ENCODE data around the gene COL1A2.
A peak's percentile ranks its signal among the peaks of the same experiment; 100 is the strongest.

Gene COL1A2

DNA sequence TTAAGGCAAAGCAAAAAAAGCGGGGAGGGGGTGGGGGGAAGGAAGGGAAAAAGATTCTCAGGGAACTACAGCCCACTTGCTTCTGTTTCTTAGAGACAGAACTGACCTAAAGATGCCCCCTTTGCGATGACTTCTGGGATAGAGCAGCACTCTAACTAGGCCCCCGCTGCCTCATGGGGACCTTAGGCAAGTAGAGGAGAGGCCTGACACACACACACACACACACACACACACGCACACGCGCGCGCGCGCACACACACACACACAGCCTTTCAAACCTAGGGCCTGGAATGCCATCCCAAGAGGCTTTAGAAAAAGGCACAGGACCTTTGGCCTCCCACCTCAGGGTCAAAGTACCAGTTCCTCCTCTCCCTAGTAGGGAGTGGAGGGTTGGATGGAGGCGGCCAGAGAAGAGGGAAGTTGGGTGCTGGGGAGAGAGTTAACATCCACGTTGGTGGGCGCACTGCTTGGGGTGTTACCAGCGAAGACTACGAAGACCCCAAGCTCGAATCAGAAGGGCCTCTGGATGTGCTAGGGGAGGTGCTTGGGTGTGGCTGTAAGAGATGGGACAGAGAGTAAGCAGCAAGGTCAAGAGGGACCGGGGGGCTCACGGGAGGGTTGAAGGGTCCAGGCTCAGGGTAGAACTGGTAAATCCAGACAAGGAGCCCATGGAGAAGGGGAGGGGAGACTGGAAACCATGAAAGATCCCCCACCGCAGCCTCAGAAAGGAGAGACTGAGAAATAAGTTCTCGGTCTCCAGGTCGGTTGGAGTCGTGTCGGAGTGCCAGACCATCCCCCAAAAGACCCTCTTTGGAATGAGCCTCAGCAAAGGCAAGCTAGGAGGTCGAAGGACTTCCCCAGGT is 1.2 kb upstream of the COL1A2 start:
- no peak overlapping the region for H3K9ac ChIP-seq (ENCODE audit: low read length)

GRCh38 chr7:94394109-94394436 is 622 bp upstream of the COL1A2 start:
- Histone ChIP-seq H3K36me3 (replicated peaks; ENCODE audit: insufficient read depth, low read length) (no peaks in the 10 kb centered on the region), H3K9me3 (replicated peaks; ENCODE audit: insufficient read depth, low read length) (no peaks in the 10 kb centered on the region), H4K20me1 (ENCODE audit: insufficient read depth, low read length) (no peaks in the 10 kb centered on the region), H3K9ac (ENCODE audit: low read length) (no peak overlapping the region), H3K79me2 (ENCODE audit: low read length) (no peaks in the 10 kb centered on the region), H3K4me3 (ENCODE audit: low read length) (no peak overlapping the region), H2AFZ (ENCODE audit: low read length) (no peak overlapping the region), H3K4me2 (ENCODE audit: low read depth, low read length) (no peak overlapping the region), H3K9me2 (replicated peaks; ENCODE audit: insufficient read depth, low read length) (no peaks in the 10 kb centered on the region), H3F3A (ENCODE audit: insufficient read depth, low read length) (no peaks in the 10 kb centered on the region), H3K27me3 (replicated peaks; ENCODE audit: insufficient read depth, low read length) (no peaks in the 10 kb centered on the region), H3K4me1 (ENCODE audit: low read length) (0 out of 2 replicates have a peak, but pooled peaks cover 4% of the 10 kb centered on the region), H3K27ac (ENCODE audit: low read length) (no peak overlapping the region)
- no peak for DNase-seq
- TF ChIP-seq CTCF (IDR thresholded peaks at IDR 0.05; ENCODE audit: low read length) (no peak), EZH2phosphoT487 (IDR thresholded peaks at IDR 0.05; ENCODE audit: low read length) (no peak), EZH2 (optimal IDR thresholded peaks at IDR 0.05; ENCODE audit: low read depth, low read length) (no peak)

More for the DNA sequence above, 1.2 kb upstream of the COL1A2 start:
- Histone ChIP-seq H3K36me3 (replicated peaks; ENCODE audit: insufficient read depth, low read length) (no peaks in the 10 kb centered on the region), H3K4me2 (ENCODE audit: low read depth, low read length) (no peak overlapping the region), H3K4me3 (ENCODE audit: low read length) (no peak overlapping the region), H2AFZ (ENCODE audit: low read length) (no peak overlapping the region), H3K4me1 (ENCODE audit: low read length) (0 out of 2 replicates have a peak, but pooled peaks cover 4% of the 10 kb centered on the region), H3K79me2 (ENCODE audit: low read length) (no peaks in the 10 kb centered on the region), H4K20me1 (ENCODE audit: insufficient read depth, low read length) (no peaks in the 10 kb centered on the region), H3K9me3 (replicated peaks; ENCODE audit: insufficient read depth, low read length) (no peaks in the 10 kb centered on the region), H3F3A (ENCODE audit: insufficient read depth, low read length) (no peaks in the 10 kb centered on the region), H3K9me2 (replicated peaks; ENCODE audit: insufficient read depth, low read length) (no peaks in the 10 kb centered on the region), H3K27me3 (replicated peaks; ENCODE audit: insufficient read depth, low read length) (no peaks in the 10 kb centered on the region), H3K27ac (ENCODE audit: low read length) (no peak overlapping the region)
- TF ChIP-seq EZH2phosphoT487 (IDR thresholded peaks at IDR 0.05; ENCODE audit: low read length) (no peak), EZH2 (optimal IDR thresholded peaks at IDR 0.05; ENCODE audit: low read depth, low read length) (no peak), CTCF (IDR thresholded peaks at IDR 0.05; ENCODE audit: low read length) (no peak)
- DNase-seq, result no peak

DNA sequence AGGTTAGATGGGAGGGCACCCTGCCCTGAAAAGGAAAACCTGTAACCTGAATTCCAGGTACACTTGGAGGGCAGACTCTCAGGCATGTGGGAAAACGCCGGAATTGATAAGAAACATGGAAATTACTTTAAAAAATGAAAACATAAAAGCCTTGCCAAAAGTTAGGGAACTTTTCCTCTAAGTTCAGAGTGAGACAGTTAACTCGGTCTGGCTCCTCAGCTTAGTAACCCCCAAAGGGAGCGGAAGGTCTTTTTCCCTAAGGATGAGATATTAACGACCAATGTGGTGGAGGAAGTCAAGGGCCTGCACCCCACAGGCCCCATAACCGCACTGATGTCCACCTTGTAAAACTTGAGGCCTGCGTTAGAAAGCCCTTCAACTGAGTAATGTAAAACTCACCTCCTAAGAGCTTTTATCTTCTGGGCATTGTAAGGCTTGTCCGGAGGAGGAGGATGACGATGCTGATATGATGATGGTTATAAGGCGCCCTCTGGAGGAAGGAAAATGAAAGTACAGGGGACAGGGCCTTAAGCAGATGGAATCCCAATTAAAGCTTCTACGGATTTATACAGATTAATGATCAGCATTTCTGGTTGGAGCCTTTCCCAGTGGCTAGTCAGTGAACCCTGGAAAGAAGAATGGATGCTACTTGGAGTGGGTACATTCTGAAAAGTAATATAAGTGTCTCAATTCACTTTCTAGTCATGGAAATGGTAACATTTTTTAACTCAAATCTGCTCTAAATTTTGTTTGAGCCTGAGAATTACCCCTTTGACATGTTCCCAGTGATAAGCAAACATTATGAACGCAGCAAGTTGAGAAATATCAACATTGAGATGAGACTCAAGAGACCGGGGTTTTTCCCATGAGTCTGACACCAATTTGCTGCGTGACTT is 694 bp downstream of the COL1A2 start:
- TF ChIP-seq EZH2 (optimal IDR thresholded peaks at IDR 0.05; ENCODE audit: low read depth, low read length) (no peak), EZH2phosphoT487 (IDR thresholded peaks at IDR 0.05; ENCODE audit: low read length) (no peak), CTCF (IDR thresholded peaks at IDR 0.05; ENCODE audit: low read length) (peak; percentile 83)
- Histone ChIP-seq H3K4me3 (ENCODE audit: low read length) (no peak overlapping the region), H2AFZ (ENCODE audit: low read length) (0 out of 2 replicates have a peak overlapping the region, but pooled peaks have one; percentile 31), H3K27ac (ENCODE audit: low read length) (no peak overlapping the region), H3F3A (ENCODE audit: insufficient read depth, low read length) (no peaks in the 10 kb centered on the region), H3K9ac (ENCODE audit: low read length) (no peak overlapping the region), H3K79me2 (ENCODE audit: low read length) (no peaks in the 10 kb centered on the region), H4K20me1 (ENCODE audit: insufficient read depth, low read length) (no peaks in the 10 kb centered on the region), H3K9me3 (replicated peaks; ENCODE audit: insufficient read depth, low read length) (no peaks in the 10 kb centered on the region), H3K27me3 (replicated peaks; ENCODE audit: insufficient read depth, low read length) (no peaks in the 10 kb centered on the region), H3K9me2 (replicated peaks; ENCODE audit: insufficient read depth, low read length) (no peaks in the 10 kb centered on the region), H3K4me2 (ENCODE audit: low read depth, low read length) (peak overlapping the region; percentile 5; the same call in 1 of the 2 replicates), H3K36me3 (replicated peaks; ENCODE audit: insufficient read depth, low read length) (no peaks in the 10 kb centered on the region), H3K4me1 (ENCODE audit: low read length) (0 out of 2 replicates have a peak, but pooled peaks cover 4% of the 10 kb centered on the region)
- peak; percentile 71 for DNase-seq

Data from MM.1S (cell line).